Stimulated activated CD4-positive, alpha-beta T cell treated with anti-CD3 and anti-CD28 coated beads, Interleukin-12 subunit alpha, Interleukin-12 subunit beta, amount 100 ng/mL, for 4 hours (primary cell): Measurements from ENCODE around the gene PYY.
"Not testable (repeated sequence)": the region's sequence is repeated elsewhere in the genome, so short reads cannot be mapped to it uniquely, and the experiment has no call there.

ENCODE experiments used
- DNase-seq: peaks from one replicate; pipeline ENCODE4 v3.0.0-alpha.2; 2020

The PYY gene

DNA sequence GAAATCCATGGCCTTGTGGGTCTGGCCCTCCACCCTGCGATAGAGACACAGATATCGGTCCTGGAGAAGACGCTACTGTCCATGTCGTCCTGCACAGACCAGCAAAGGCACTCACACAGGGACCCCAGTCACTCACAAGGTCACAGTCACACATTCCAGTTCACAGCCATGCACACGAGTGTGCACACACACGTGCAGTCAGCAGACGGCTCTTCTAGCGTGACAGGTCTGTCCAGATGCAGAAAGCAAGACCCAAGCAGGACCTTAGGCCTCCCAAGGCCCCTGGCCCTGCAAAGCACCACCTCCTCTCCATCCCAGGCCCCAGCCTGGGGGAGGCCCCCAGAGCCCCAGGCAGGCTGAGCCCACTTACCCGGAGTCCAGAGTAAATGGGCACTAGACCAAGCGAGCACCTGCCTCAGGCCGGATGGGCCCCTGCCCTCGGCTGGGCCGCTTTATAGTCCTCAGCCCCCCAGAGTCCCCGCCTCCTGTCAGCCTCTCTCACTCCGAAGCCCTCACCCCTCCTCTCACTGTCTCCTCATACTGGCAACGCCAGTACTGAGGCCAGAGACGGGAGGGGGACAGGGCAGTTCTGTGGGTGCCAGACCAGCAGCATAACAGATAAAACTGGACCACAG lies 11.6 kb downstream of the PYY start, which contains the start of gene PPY:
PPY (minus strand) TSS at position 426 of the 635 bp plus-strand sequence. CDS start 822 bp downstream, outside the sequence.
- no peak for DNase-seq

DNA sequence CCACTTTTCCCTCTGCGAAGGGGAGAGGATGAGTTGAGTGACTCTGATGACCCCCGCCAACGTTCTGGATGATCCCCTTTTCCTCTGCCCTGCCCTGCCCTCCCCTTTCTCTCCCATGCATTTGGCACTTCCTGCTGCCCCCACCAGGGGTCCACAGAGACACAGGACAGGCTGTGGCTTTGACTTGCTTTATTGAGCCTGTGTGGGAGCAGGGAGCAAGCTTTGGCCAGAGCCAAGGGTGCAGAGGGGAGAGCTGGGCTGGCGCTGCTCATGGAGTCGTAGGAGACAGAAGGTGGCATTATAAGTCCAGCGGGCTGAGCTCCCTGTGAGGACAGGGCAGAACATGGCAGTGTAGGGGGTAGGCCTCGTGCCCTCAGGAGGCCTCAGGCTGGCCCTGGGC lies 13.1 kb downstream of the PYY start:
- no peak for DNase-seq

DNA sequence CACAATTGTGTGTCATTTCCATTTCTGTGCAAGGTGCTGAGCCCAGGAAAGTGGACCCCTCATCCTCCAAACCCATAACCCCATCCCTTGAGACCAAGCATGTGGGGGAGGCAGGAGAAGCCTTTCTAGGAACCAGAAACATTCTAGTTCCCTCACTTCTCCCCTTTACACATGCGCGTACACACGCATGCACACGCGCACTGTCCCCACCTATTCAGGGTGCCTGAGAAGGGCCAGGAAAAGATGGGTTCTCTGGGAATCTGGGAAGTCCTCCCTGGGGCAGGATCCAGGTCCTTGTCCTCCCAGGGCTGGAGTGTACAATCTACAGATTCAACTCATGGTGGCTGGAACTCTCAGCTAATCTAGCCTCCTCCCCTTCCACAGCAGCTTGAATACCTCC lies 13.9 kb downstream of the PYY start:
- no peak for DNase-seq

DNA sequence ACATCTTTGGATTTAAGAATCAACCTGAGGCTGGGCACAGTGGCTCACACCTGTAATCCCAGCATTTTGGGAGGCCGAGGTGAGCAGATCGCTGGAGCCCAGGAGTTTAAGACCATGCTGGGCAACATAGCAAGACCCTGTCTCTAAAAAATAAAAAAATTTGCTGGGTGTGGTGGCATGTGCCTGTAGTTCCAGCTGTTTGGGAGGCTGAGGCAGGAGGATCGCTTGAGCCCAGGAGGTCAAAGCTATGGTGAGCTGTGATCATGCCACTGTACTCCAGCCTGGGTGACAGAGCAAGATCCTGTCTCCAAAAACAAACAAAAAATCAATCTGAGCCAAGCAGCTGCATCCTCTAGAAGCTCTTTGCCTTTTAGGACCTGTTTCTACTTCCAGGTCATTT lies 14.3 kb downstream of the PYY start:
- DNase-seq: not testable (repeated sequence)

DNA sequence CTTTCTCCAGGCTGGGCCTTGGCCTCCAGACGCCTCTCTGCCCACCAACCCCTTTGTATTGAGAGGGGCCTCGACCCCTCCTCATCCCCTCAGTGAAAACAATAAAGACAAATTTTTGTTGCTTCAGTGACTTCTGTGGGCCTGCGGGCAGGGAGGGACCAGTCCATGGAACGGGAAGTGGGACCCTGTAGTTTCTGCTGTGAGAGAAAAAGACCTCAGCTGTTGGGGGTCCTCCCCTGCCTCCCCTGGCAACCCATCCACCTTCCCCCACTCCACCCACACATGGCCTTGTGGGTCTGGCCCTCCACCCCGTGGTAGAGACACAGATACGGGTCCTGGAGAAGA lies 14.9 kb downstream of the PYY start:
- no peak for DNase-seq

DNA sequence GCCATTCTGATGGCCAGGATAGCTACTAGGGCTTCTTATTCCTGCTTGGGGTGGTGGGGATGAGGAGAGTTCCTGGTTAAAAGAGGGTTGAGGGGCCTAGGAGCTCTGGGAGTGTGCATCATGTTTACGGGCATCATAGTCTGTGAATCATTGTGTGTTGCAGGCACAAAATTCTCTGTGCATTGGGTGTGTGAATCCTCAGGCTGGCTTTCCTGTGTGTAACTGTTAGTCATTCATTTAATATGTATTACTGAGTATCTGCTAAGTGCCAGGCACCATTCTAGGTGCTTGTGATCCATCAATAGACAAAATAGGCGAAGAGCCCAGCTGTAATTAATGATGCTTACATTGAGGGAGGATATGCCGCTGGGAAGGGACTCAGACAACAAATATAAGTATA lies 17.3 kb downstream of the PYY start:
- no peak for DNase-seq

DNA sequence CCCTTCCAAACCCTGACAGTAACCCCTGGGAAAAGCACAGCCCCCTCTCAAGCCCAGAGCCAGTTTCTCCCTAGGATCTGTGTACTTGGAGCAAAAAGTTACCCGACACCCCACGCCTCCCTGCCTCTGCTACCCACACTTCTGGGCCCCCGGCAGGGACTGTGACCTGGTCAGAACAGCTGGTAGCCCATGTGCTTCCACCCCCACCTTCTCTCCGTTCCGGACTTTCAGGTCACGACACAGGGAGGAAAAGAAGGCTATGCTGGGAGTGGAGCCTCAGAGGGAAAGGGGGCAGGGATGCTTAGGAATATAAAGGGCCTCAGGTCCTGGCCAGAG lies 17.8 kb downstream of the PYY start:
- no peak for DNase-seq

DNA sequence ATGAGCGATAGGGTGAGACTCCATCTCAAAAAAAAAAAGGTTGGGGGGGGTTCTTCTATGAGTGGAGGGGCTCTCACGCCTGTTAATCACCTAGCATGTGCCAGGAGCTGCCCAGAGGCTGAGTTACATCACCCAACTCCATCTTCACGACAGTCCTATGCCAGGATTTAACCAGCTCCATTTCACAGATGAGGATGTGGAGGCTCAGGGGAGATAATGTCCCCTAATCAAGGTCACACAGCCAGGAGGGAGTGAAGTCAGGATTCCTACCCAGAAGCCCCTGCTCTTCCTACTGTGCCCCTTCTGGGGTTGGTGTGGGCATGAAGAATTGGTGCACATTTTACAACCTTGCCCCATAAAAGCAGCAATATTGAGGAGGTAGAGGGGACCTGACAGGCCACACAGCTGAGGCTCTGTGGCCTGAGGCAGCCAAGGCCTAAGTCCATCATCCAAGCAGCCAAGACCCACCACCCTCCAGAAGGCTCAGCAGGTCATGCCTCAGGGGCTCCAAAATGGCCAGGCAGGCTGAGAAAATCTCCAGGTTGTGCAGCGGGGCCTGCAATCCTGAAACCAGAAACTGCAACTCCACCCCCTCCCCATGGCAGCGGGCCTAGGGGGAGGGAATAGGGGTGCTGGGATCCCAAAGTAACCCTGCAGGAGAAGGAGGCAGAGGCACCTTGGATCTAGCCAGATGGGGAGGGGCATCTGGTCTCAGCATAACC lies 18.4 kb downstream of the PYY start:
- DNase-seq: no peak

DNA sequence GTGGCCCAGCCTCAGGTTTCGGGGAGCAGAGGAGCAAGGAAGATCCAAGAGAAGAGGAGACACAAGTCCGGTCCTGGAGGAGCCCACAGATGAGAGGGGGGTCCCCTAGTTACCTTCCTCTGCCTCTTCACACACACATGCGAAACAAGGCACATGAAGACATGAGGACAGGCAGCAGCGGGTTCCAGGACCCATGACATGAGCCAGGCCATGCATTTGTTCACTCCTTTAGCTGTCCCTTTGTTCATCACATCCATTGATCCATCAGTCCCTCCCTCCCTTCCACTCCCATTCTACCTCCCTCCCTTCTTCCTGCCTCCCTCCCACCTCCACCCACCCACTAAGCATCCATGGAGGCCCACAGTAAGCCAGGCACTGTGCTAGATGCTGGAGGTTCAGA lies 20.8 kb downstream of the PYY start:
- no peak for DNase-seq

DNA sequence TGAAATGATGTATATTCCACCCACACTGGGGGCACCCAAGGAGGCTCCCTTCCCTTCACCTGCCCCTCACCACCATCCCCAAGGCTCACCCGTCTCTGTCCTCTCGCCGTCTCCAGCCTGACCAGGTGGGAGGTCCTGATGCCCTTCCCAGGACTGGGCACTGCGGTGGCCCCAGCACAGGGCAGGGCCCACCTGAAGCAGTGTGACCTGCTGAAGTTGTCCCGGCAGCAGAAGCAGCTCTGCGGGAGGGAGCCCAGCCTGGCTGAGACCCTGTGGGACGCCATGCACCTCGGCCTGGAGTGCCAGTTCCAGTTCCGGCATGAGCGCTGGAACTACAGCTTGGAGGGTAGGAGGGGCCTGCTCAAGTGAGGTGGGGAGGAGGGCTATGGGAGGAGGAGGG lies 21.4 kb downstream of the PYY start:
- no peak for DNase-seq

DNA sequence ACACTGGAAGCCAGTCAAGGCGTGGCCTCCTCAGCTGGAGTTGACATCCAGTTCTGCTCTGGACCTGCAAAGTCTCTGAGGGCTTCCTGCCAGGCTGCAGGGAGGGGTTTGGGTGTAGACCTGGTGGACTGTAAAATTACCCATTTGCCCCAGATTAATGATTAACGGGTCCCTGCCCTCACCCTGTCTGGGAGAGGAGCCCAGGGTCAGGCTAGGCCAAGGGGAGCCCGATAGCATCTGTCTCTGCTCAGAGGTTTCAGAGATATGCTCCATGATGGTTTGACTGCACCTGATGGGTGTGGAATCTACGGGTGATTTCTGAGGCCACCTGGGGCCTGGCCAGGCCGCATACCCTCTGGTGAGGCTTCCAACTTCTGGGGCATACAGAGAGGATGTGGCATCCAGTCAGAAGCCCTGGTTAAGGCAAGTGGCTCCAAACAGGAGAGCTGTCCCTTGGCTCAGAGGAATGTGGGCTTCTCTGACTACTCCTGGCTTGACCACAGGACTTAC lies 22.6 kb downstream of the PYY start:
- no peak for DNase-seq

DNA sequence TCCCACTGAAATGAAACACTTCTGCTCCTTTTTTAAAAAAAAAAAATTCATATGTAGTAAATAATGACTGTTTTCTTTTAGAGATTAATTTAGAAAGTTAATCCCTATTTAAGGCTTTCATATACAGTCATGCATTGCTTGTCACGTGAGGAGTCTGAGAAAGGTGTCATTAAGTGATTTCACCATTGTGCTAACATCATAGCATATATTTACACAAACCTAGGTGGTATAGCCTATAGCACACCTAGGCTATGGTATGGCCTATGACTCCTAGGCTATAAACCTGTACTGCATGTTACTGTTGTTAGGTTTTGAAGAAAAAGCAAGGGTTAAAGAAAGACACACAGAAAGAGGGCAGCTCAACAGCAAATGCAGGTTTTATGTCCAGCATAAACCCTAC lies 25.1 kb downstream of the PYY start:
- no peak for DNase-seq

DNA sequence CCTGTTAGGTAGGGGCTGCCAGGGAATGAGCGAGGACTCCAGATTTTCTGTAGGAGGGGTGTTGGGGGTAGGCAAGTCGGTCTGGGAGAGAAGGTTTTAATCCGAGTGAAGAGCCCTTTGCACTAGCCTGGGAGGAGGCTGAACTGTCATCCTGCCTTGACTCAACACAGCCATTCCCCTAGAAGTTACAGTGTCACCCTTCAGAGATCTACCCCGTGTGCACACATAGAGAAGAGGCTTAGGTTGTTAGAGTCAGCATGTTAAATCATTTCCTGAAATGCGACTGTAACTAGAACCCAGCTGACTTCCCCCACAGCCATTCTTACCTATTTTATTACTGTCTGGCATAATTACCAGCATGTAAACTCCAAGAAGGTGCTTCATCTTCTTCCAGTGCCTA lies 25.8 kb downstream of the PYY start:
- DNase-seq: not testable (repeated sequence)

DNA sequence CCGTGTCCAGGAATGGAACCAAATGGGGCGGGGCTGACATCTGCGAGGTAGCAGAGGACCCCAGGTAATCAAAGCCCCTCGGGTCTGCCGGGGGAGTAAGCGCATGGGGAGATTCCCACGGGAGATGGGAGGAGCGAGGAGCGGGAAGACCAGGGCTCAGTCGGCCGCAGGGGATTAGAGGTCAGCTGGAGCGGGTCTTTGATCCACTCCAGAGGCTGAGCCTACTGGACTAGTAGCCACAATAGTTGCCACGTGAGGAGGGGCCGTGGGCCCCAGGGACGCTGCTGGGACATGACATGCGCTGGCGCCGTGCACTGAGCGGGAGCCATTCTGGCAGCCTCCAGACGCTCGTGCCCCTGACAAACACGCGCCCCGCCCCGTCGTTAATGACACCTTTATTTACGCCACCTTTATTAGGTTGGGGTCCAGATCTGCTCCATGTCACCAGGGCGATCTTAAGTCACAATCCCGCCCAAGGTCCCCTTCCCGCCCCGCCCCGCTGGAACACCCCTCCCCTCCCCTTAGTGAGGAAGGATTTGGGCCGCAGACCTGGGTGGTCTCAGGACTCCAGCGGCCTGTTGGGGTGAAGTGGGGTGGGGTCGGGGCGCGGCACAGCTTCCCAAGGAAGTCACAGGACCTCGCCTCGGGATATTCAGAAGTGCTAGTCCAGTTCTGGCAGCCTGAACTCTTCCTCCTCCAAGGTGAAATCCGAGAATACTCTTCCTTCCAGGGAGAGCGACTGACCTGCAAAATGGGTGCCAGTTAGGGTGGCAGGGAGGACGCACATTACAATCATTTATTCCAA lies 26.5 kb downstream of the PYY start:
- no peak for DNase-seq

DNA sequence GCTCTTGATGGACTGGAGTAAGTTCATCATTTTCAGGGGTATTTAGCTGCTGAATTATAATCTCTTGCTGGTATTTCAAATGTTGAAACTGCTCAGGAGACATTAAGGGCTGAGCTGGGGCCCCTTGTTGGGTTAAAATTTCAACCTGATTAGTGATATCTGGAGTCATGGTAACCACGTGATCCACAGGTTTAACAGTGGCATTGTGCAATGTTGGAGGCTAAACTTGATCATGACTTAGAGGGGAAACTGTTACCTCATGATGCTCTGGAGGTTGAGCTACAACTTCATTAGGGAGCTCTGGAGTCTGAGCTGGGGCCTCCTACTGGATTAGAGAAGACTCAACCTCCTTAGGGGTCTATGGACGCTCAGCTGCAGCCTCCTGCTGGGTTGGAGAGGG lies 29.2 kb downstream of the PYY start:
- no peak for DNase-seq

DNA sequence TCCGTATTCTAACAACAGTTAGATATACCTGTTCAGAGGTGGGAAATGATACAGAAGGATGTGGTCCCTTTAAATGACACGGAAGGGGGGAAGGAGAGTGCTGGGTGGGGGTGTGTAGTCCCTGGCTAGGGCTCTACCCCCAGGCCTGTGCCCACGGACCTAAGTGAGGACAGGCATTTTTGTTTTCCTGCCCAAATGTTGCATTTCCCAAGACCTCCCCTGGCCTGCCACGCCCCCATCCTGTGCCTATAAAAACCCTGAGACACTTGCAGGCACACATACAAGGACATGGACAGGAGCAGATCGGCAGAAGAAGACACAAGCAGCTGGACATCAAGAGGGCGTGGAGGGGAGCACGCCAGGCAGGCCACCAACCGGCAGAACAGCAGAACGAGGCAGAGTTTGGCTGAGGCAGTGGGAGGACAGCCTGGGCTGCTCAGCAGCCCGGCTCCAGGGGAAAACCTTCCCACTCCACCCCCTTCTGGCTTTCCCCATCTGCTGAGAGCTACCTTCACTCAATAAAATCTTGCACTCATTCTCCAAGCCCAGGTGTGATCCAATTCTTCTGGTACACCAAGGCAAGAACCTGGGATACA lies 33.1 kb downstream of the PYY start:
- no peak for DNase-seq

DNA sequence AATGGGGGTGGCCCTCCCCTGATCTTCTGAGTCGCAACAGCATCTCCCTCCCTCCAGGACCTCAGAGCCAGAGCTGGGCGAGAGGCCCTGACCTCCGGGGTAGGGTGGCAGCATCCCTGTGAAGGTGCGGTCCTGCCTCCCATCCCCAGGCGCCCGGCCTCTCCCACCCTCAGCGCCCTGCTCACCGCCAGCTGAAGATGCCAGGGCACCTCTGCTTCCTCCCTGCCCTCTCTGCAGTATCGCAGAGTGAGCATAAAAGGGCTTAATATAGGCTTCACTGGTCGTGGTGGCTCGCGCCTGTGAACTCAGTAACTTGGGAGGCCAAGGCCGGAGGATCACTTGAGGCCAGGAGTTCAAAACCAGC lies 35.7 kb downstream of the PYY start:
- no peak for DNase-seq

DNA sequence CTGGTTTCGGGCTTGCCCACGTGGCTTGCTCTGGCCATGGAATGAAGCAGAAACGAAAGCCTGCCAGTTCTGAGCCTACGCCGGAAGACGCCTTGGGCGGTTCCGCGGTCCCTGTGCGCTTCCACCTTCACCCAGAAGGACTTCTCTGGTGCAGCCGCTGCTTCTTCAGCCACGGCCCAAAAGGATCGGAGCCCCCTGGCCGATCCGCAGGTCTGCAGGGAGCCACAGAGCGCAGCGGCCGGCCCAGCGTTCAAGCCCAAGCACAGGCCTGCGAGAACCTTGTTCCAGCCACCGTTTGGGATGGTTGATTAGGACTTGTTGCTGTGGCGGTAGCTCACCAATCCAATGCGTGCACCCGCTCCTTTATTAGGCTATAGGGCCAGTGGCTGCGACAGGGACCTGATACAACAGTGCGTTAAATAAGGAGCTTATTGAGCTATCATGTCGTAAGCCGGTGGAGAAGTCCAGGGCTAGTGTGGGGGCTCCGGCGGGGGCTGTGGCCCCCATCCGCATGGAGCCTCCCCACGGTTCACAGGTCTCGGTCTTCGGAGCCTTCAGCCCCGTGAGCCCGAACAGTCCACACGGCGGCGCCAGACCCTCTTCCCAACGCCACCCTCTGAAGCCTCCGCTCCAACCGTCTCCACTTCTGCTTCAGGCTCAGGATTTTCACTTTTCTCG lies 36.3 kb downstream of the PYY start:
- DNase-seq: peak; percentile 44

DNA sequence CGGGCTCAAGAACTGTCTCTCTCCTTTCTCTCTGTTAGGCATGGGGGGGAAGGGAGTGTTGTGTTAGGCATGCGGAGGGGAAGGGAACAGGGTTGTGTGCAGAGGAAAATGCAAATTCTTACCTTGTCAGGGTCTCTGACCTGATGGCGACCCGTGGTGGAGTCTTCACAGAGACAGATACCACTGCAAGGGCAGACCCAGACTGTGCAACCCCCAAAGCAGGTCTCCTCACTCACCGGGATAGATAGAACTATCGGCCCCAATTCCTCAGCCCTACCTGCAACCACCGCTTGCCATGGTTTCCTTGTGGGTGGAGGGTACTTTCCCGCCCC lies 36.8 kb downstream of the PYY start:
- no peak for DNase-seq

DNA sequence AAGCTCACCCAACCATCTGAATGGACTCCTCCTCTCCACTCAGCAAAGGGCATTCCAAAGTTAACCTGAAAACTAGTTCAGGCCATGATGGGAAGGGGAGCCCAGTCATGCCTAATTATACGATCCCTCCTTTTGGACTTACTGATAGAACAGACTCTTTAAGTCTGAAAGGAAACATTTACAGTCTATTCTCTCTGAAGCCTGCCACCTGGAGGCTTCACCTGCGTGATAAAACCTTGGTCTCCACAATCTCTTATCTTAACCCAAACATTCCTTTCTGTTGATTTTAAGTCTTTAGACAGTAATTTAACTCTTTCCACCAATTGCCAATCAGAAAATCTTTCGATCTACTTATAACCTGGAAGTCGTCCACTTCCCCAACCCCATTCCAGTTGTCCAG lies 37.4 kb downstream of the PYY start:
- DNase-seq: no peak

DNA sequence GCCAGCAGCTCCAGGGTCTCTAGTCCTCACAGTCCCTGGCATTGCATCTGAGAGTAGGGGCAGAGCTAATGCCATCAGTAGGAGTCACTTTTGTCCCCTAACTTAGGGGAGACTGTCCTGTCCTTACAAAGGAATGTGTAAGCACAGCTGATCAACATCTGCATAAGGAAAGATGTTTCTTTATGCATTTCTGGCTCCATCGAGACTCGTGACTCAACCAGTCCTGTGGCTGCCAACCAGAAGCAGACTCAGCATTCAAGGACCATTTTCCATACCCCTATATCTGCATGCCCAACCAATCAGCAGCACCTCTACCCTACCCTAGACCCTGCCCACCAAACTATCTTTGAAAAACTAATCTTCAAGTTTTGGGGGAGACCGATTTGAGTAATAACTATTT lies 38.2 kb downstream of the PYY start:
- no peak for DNase-seq

DNA sequence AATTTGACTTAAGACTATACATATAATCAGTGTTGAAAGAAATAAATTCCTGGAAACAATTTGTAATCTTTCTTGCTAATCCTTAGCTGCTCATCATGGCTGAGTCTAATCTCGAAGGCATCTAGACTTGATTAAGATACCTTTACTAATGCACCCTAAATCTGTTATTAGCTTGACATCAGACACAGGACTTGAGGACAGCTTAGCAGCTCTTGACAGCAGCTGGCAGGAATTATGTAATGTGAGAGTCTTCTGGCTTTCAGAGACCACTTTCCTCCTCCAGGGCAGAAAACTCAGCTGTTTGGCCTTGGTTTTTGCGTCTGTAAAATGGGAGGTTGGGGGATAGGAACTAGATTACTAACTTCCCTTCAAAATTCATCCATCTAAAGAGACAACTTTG lies 39.3 kb downstream of the PYY start:
- DNase-seq: no peak

DNA sequence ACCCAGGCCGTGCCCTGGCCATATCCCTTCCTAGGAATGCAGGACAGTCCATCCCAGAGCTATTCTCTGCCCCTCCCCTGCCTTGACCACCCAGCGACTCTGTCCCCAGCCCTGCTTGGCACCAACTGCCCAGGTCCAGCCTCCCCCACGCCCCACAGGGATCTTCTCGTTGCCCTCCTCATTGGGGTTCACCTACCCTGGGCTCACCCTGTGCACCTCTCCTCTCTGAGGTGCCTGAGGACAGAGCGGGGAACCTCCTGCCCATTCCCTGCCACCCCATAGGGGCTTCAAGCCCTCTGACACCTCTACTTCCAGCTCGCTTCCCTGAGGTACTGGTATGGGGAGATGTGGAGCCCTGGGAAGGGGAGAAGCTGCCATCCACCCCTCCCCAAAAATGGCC lies 40.2 kb downstream of the PYY start:
- DNase-seq: no peak
